Measurements from ENCODE around the gene RNU7-1.
A peak's percentile ranks its signal among the peaks of the same experiment; 100 is the strongest.

RNU7-1 gene

DNA sequence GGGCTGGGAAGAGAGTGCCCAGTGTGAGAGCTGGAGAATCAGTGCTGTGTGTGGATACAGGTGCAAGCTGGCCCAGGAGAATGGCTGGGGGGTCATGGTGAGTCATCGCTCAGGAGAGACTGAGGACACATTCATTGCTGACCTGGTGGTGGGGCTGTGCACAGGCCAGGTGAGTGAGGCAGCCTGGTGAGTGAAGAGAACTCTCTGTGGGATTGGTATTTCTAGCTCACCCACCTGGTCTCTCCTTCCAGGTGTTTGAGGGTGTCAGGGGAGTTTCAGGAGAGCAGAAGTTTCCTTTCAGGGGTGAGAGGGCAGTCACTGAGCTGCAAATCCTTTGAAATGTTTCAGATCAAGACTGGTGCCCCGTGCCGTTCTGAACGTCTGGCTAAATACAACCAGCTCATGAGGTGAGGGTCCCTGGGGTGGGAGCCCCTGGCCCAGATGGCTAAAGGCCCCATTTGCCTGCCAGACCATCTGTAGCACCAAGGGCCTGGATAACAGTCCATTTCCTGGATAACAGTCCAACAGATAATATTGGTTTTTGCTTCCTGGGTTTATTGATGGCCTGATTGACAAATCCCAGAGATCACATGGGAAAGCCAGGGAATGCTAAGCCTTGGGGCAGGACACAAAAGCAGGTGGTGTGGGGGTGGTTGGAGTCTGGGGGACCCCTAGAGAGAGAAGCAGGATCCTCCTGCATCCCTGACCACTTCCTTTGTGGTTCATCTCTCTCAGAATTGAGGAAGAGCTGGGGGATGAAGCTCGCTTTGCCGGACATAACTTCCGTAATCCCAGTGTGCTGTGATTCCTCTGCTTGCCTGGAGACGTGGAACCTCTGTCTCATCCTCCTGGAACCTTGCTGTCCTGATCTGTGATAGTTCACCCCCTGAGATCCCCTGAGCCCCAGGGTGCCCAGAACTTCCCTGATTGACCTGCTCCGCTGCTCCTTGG, 21.3 kb upstream of the RNU7-1 start:
- Histone ChIP-seq H3K27ac (ENCODE audit: low read depth, low read length) (no peak overlapping the region), H3K4me1 (ENCODE audit: control insufficient read depth, insufficient read depth, low read length) (peaks cover 25% of the 10 kb centered on the region), H3K4me3 (ENCODE audit: low read depth, low read length) (no peak overlapping the region), H3K27me3 (ENCODE audit: control insufficient read depth, insufficient read depth, low read length) (no peaks in the 10 kb centered on the region), H3K9me3 (ENCODE audit: control insufficient read depth, insufficient read depth, low read length) (no peaks in the 10 kb centered on the region), H3K36me3 (ENCODE audit: control insufficient read depth, insufficient read depth, low read length) (peaks cover 54% of the 10 kb centered on the region), H3K9ac (ENCODE audit: low read depth, low read length) (no peak overlapping the region)

DNA sequence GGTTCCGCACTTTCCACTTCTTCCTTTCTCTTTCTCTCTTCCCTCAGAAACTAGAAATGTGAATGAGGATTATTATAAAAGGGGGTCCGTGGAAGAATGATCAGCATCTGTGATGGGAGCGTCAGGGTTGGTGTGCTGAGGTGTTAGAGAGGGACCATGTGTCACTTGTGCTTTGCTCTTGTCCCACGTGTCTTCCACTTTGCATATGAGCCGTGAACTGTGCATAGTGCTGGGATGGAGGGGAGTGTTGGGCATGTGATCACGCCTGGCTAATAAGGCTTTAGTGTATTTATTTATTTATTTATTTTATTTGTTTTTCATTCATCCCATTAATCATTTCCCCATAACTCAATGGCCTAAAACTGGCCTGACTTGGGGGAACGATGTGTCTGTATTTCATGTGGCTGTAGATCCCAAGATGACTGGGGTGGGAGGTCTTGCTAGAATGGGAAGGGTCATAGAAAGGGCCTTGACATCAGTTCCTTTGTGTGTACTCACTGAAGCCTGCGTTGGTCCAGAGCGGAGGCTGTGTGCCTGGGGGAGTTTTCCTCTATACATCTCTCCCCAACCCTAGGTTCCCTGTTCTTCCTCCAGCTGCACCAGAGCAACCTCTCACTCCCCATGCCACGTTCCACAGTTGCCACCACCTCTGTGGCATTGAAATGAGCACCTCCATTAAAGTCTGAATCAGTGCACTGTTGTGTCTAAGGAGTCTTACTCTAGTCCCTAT, 20.4 kb upstream of the RNU7-1 start:
- Histone ChIP-seq H3K9ac (ENCODE audit: low read depth, low read length) (no peak overlapping the region), H3K9me3 (ENCODE audit: control insufficient read depth, insufficient read depth, low read length) (no peaks in the 10 kb centered on the region), H3K36me3 (ENCODE audit: control insufficient read depth, insufficient read depth, low read length) (peaks cover 46% of the 10 kb centered on the region), H3K4me1 (ENCODE audit: control insufficient read depth, insufficient read depth, low read length) (peaks cover 25% of the 10 kb centered on the region), H3K27ac (ENCODE audit: low read depth, low read length) (no peak overlapping the region), H3K27me3 (ENCODE audit: control insufficient read depth, insufficient read depth, low read length) (no peaks in the 10 kb centered on the region), H3K4me3 (ENCODE audit: low read depth, low read length) (no peak overlapping the region)

DNA sequence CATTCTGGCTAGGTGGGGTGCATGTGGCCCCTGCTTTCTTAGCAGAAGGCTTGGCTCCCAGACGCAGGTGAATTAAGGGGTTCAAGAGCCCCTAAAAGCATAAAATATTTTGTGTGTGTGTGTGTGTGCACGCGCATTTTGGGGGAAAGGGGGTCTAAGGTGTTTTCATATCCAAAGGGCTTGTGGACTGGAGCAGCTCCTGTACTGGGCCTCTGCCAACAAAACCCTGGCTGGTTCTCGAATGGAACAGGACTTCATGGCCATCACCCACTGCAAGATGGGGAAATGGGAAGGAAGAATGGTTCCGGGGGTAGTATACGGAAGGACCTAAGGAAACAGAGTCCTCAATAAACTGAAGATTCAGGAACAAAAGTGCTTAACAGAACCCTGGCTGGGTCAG, 19.8 kb upstream of the RNU7-1 start:
- Histone ChIP-seq H3K4me1 (ENCODE audit: control insufficient read depth, insufficient read depth, low read length) (peaks cover 25% of the 10 kb centered on the region), H3K27ac (ENCODE audit: low read depth, low read length) (no peak overlapping the region), H3K36me3 (ENCODE audit: control insufficient read depth, insufficient read depth, low read length) (peaks cover 45% of the 10 kb centered on the region), H3K9me3 (ENCODE audit: control insufficient read depth, insufficient read depth, low read length) (no peaks in the 10 kb centered on the region), H3K4me3 (ENCODE audit: low read depth, low read length) (no peak overlapping the region), H3K9ac (ENCODE audit: low read depth, low read length) (no peak overlapping the region), H3K27me3 (ENCODE audit: control insufficient read depth, insufficient read depth, low read length) (no peaks in the 10 kb centered on the region)

DNA sequence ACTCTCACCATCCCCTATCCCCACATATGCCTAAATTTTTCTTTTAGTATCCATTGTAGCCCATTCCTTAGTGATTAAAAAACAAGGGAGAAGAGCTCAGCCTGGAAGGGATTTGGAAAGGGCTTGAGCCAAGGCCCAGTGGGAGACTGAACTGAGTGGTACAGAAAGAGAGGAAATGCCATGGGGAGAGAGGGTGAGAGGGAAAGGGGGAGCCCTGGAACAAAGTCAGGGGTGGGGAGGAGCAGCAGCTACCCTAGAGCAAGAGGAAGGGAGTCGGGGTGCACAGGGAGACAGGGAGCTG, 18.4 kb upstream of the RNU7-1 start:
- peak overlapping the region; percentile 11 for H3K9ac ChIP-seq (ENCODE audit: low read depth, low read length)
- H3K27me3 ChIP-seq (ENCODE audit: control insufficient read depth, insufficient read depth, low read length) = no peaks in the 10 kb centered on the region
- peak overlapping the region; percentile 71; the same call in 1 of the 2 replicates for H3K4me3 ChIP-seq (ENCODE audit: low read depth, low read length)
- peak overlapping the region; percentile 92 for H3K27ac ChIP-seq (ENCODE audit: low read depth, low read length)
- peaks cover 30% of the 10 kb centered on the region for H3K4me1 ChIP-seq (ENCODE audit: control insufficient read depth, insufficient read depth, low read length)
- no peaks in the 10 kb centered on the region for H3K9me3 ChIP-seq (ENCODE audit: control insufficient read depth, insufficient read depth, low read length)
- peaks cover 35% of the 10 kb centered on the region for H3K36me3 ChIP-seq (ENCODE audit: control insufficient read depth, insufficient read depth, low read length)

DNA sequence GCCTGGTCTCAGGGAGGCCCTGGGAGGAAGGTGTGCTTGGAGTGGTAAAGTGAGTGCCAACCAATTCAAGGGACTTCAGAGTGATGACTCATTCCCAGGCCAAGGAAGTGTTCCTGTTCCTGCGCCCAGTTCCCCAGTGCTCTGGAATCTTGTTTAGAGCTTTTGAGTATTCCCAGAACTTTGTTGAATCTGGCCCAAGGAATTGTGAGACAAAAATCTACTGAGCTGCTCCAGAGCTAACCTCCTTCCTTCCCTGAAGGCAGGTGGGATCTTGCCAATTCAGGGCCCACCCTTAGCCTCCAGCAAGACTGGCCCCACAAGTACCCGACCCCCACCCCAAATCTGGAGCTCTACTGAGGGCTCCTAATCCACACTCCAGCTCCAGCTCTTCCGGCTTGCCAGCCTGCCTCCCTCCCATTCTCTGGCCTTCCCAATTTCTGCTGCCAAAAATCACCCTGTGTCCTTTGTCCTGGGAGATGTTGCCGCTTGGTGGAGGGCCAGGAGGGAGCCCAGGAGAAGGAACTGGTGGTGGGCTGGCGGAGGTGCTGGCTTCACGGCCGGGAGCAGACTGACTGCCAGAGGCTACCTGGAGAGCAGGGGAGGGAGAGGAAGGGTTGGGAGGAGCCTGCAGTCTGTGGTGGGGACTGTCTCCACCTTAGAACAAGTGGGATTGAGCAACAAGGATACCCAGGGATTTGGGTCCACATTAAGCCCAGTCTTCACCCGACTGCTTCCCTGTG, 17.9 kb upstream of the RNU7-1 start:
- H3K9me3 ChIP-seq (ENCODE audit: control insufficient read depth, insufficient read depth, low read length) = no peaks in the 10 kb centered on the region
- peak overlapping the region; percentile 20 for H3K9ac ChIP-seq (ENCODE audit: low read depth, low read length)
- H3K36me3 ChIP-seq (ENCODE audit: control insufficient read depth, insufficient read depth, low read length) = peaks cover 33% of the 10 kb centered on the region
- H3K4me1 ChIP-seq (ENCODE audit: control insufficient read depth, insufficient read depth, low read length) = peaks cover 30% of the 10 kb centered on the region
- H3K27ac ChIP-seq (ENCODE audit: low read depth, low read length) = peak overlapping the region; percentile 92
- H3K27me3 ChIP-seq (ENCODE audit: control insufficient read depth, insufficient read depth, low read length) = no peaks in the 10 kb centered on the region
- H3K4me3 ChIP-seq (ENCODE audit: low read depth, low read length) = peak overlapping the region; percentile 71

DNA sequence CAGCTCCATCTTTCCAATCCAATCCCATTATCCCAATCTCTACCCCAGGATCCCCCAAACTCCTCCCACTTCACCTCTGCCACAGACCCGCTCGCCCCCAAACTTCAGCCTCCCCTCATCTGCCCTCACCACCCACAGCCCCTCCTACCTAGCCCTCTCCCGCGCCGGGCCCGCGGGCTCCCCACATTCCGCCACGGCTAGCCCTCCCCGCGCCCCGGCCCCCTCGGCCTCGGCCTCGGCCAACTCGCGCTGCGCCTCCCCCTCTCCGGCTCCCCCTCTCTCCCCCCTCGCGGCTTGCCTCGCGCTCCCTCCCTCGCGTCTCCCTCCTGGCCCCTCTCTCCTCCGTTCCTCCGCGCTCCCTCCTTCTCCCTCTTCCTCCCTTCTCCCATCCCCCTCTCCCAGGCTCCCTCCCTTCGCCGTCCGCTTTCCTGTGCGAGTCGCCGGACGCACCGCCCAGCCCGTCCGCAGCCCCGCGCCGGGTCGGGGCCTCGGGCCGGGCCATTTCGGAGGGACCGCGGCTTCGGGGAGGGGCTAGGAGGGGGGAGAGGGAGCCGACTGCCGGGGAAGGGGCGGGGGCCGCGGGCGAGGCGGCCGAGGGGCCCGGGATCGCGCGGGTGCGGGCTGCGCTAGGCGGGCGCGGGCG, 16.1 kb upstream of the RNU7-1 start, which contains the start of gene ATN1:
Gene ATN1, plus strand, starts transcription at position 581 of the 643 bp plus-strand sequence. CDS start 6,043 bp downstream, outside the sequence.
- peak within 1 kb of the TSS; percentile 92 for H3K27ac ChIP-seq (ENCODE audit: low read depth, low read length)
- H3K9me3 ChIP-seq (ENCODE audit: control insufficient read depth, insufficient read depth, low read length) = no peaks in the 10 kb centered on the region
- peaks cover 30% of the 10 kb centered on the region for H3K4me1 ChIP-seq (ENCODE audit: control insufficient read depth, insufficient read depth, low read length)
- peak within 1 kb of the TSS; percentile 49; the same call in 1 of the 2 replicates for H3K9ac ChIP-seq (ENCODE audit: low read depth, low read length)
- no peaks in the 10 kb centered on the region for H3K27me3 ChIP-seq (ENCODE audit: control insufficient read depth, insufficient read depth, low read length)
- peak within 1 kb of the TSS; percentile 71 for H3K4me3 ChIP-seq (ENCODE audit: low read depth, low read length)
- H3K36me3 ChIP-seq (ENCODE audit: control insufficient read depth, insufficient read depth, low read length) = peaks cover 19% of the 10 kb centered on the region

DNA sequence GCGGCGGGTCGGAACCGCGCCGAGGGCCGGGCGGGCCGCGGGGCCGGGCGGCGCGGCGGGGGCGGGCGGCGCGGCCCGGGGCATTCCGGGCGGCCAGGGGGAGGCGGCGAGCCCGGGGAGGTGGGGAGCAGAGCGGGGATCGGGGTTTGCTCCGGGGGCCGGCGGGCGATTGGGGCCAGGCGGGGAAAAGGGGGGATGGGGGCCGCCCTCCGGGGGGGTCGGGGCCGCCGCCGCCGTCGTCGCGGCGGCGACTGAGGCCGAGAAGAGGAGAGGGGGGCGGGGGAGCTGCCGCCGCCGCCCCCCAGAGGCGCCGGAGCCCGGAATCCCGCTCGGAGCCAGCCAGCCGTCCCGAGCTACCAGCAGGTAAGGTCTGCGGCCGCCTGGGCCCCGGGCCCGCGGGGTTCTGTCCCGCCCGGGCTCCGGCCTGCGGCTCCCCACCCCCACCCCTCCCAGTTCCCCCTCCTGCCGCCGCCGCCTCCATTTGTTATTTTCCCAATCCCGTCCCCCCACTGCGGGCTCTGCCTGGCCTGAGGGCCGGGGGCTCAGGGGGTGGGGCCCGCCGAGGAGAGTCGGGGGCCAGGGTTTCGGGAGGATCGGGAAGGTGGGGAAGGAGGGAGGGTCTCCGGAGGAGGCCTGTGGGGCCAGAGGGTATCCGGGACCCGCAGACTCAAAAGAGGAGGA, 15.5 kb upstream of the RNU7-1 start:
- peak overlapping the region; percentile 4; the same call in 1 of the 2 replicates for H3K9ac ChIP-seq (ENCODE audit: low read depth, low read length)
- H3K27ac ChIP-seq (ENCODE audit: low read depth, low read length) = peak overlapping the region; percentile 67
- peaks cover 30% of the 10 kb centered on the region for H3K4me1 ChIP-seq (ENCODE audit: control insufficient read depth, insufficient read depth, low read length)
- H3K27me3 ChIP-seq (ENCODE audit: control insufficient read depth, insufficient read depth, low read length) = no peaks in the 10 kb centered on the region
- H3K36me3 ChIP-seq (ENCODE audit: control insufficient read depth, insufficient read depth, low read length) = peaks cover 15% of the 10 kb centered on the region
- no peaks in the 10 kb centered on the region for H3K9me3 ChIP-seq (ENCODE audit: control insufficient read depth, insufficient read depth, low read length)
- peak overlapping the region; percentile 66 for H3K4me3 ChIP-seq (ENCODE audit: low read depth, low read length)

DNA sequence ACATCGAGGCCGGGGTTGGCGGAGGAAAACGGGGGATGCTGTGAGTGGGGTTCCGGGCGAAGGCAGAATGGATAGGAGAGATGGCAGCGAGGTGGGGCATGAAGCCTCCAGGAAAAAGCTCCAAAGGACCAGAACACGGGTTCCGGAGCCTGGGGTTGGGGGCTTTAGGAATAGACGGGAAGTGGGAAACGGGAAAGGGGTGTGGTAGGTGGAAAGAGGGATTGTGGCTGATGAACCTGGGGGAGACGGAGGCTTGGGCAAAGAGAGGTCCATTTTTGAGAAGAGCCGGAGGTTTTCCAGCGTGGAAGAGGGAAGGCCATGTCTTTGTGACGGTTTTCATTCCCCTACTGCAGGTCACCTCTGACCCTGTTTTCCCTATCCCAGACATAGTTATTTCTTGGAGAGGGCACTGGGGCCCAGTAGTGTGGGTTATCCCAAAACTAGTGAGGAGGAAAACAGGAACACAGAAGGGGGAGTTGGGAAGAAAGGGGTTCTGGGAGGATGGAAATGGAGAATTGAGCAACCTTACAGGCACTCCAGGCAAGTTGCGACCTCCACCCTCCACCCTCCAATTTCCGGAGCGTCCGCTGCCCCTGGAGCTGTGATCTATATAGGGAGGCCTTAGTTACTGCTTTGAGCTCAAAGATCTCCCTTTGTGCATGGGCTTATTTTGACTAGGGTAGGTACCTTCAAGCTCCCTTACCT, 14.8 kb upstream of the RNU7-1 start:
- no peaks in the 10 kb centered on the region for H3K9me3 ChIP-seq (ENCODE audit: control insufficient read depth, insufficient read depth, low read length)
- no peaks in the 10 kb centered on the region for H3K27me3 ChIP-seq (ENCODE audit: control insufficient read depth, insufficient read depth, low read length)
- peak overlapping the region; percentile 66 for H3K4me3 ChIP-seq (ENCODE audit: low read depth, low read length)
- peak overlapping the region; percentile 67 for H3K27ac ChIP-seq (ENCODE audit: low read depth, low read length)
- H3K4me1 ChIP-seq (ENCODE audit: control insufficient read depth, insufficient read depth, low read length) = peaks cover 30% of the 10 kb centered on the region
- peak overlapping the region; percentile 4; the same call in 1 of the 2 replicates for H3K9ac ChIP-seq (ENCODE audit: low read depth, low read length)
- H3K36me3 ChIP-seq (ENCODE audit: control insufficient read depth, insufficient read depth, low read length) = peaks cover 16% of the 10 kb centered on the region

DNA sequence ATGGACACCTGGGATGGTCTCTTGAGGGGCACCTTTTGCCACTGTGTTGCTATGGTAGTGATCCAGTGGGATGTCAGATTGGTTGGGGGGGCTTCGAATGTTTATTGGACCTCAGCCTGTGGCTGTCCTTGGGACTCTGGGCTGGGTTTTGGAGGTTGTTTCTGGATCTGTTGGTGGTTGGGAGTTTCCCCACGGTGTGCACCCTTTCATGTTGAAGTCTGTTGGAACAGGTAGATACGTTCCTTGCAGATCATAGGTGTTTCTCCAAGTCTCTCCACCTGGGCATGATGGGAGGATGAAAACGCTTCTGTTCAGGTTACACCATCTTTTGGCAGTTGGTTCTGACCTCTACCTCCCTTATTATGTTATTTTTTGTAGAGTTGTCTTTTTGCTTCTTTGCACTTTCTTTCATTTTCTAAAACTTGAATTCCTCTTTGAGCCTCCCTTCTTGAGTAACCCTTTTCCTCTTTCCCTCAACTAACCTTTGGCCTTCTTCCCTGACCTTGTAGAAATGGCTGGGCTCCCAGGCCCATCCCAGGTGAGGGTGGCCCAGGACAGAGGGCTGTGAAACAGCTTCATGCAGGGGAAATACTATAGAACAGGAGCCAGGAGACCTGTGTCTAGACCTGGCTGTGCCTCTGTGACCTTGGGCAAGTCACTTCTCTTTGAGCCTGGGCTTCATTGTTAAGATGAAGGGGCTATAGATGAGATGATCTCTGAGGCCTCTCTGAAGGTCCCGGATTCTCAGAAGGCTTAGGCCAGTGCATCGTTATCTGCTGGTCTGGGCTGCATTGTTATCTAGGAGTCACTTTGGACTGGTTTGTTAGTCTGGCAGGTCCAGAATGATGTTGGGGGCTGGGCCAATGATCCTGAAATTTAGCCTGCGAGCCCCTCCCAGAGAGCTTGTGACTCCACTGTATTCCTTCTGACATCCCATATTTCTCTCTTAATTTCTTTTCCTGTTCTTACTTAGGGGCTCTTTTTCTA, 13.9 kb upstream of the RNU7-1 start:
- Histone ChIP-seq H3K9ac (ENCODE audit: low read depth, low read length) (no peak overlapping the region), H3K36me3 (ENCODE audit: control insufficient read depth, insufficient read depth, low read length) (peaks cover 25% of the 10 kb centered on the region), H3K9me3 (ENCODE audit: control insufficient read depth, insufficient read depth, low read length) (no peaks in the 10 kb centered on the region), H3K27ac (ENCODE audit: low read depth, low read length) (peak overlapping the region; percentile 32), H3K27me3 (ENCODE audit: control insufficient read depth, insufficient read depth, low read length) (no peaks in the 10 kb centered on the region), H3K4me1 (ENCODE audit: control insufficient read depth, insufficient read depth, low read length) (peaks cover 26% of the 10 kb centered on the region), H3K4me3 (ENCODE audit: low read depth, low read length) (peak overlapping the region; percentile 66)
